ENCODE data around the gene ELL. TPM values are rescaled to one million over a fixed set of nuclear protein-coding genes. Genes with fewer than 3 reads are reported as not detected.

The ELL gene
- total RNA-seq, 1 donor: 19.9 TPM

- H3K4me3 ChIP-seq (ENCODE audit: low read depth, low read length): no peak overlapping the region
- no peak for DNase-seq (ENCODE audit: low read depth)
- TF ChIP-seq CTCF (IDR thresholded peaks at IDR 0.05; ENCODE audit: insufficient read depth, low read depth, low read length): no peak
Observed at GRCh38 chr19:18446145-18446810, 75.6 kb downstream of the ELL start.

- H3K4me3 ChIP-seq (ENCODE audit: low read depth, low read length): no peak overlapping the region
- no peak for TF ChIP-seq CTCF (IDR thresholded peaks at IDR 0.05; ENCODE audit: insufficient read depth, low read depth, low read length)
- no peak for DNase-seq (ENCODE audit: low read depth)
Observed at GRCh38 chr19:18445262-18445948, 76.5 kb downstream of the ELL start.

- TF ChIP-seq CTCF (IDR thresholded peaks at IDR 0.05; ENCODE audit: insufficient read depth, low read depth, low read length): no peak
- no peak for DNase-seq (ENCODE audit: low read depth)
- H3K4me3 ChIP-seq (ENCODE audit: low read depth, low read length): no peak overlapping the region
Observed at GRCh38 chr19:18444513-18444912, 77.4 kb downstream of the ELL start.

GRCh38 chr19:18443831-18444230 is 78.0 kb downstream of the ELL start:
- no peak for DNase-seq (ENCODE audit: low read depth)
- TF ChIP-seq CTCF (IDR thresholded peaks at IDR 0.05; ENCODE audit: insufficient read depth, low read depth, low read length): no peak
- no peak overlapping the region for H3K4me3 ChIP-seq (ENCODE audit: low read depth, low read length)

GRCh38 chr19:18443406-18443805 is 78.5 kb downstream of the ELL start:
- H3K4me3 ChIP-seq (ENCODE audit: low read depth, low read length): no peak overlapping the region
- TF ChIP-seq CTCF (IDR thresholded peaks at IDR 0.05; ENCODE audit: insufficient read depth, low read depth, low read length): no peak
- no peak for DNase-seq (ENCODE audit: low read depth)

- no peak for DNase-seq (ENCODE audit: low read depth)
- TF ChIP-seq CTCF (IDR thresholded peaks at IDR 0.05; ENCODE audit: insufficient read depth, low read depth, low read length): no peak
- H3K4me3 ChIP-seq (ENCODE audit: low read depth, low read length): no peak overlapping the region
Observed at GRCh38 chr19:18442941-18443340, 78.9 kb downstream of the ELL start.

All from fibroblast of villous mesenchyme (primary cell).